H1 (cell line): Measurements from ENCODE around the gene SI. TPM values are rescaled to one million over a fixed set of nuclear protein-coding genes. Genes with fewer than 3 reads are reported as not detected.

ENCODE experiments used
- CTCF ChIA-PET: fragments of 300-600 bp; sonication (Branson Sonifier 250); formaldehyde crosslinking; loops from one replicate; lab custom pipeline; 2021; ENCODE audit not compliant: partially characterized antibody; lab: Charles Lee
- POLR2A ChIA-PET: fragments of 300-600 bp; sonication (Branson Sonifier 250); formaldehyde crosslinking; loops from one replicate; lab custom pipeline; 2021; ENCODE audit warnings: inconsistent platforms; ENCODE audit not compliant: partially characterized antibody; lab: Charles Lee
- DNase-seq, 2 experiments: peaks; one replicate each; pipeline versions ENCODE4 v3.0.0 to v3.0.0-alpha.2; 2010 to 2022; ENCODE audit warnings: low spot score in 2 of 2, low read depth in 1 of 2, mixed read lengths in 1 of 2
- FAIRE-seq: peaks from 2 replicates; lab custom pipeline; 2011; peaks lifted over from hg19 to GRCh38; lab: Jason Lieb, UNC
- H2AFZ ChIP-seq: 2 replicates; pipeline ENCODE4 v1.8.1; 2012; ENCODE audit warnings: low read length, inconsistent platforms
- H2AK5ac ChIP-seq: 2 replicates; pipeline ENCODE4 v1.6.1; 2013; ENCODE audit warnings: low read depth, low read length
- H2BK120ac ChIP-seq: replicated peaks from 2 replicates; pipeline ENCODE3; 2013; ENCODE audit warnings: low read depth, low read length, inconsistent platforms
- H2BK12ac ChIP-seq: 2 replicates; pipeline ENCODE4 v1.6.1; 2013; ENCODE audit warnings: low read depth, low read length
- H2BK15ac ChIP-seq: 2 replicates; pipeline ENCODE4 v1.6.1; 2013; ENCODE audit warnings: low read length
- H2BK20ac ChIP-seq: 2 replicates; pipeline ENCODE4 v1.6.1; 2013; ENCODE audit warnings: low read length
- H2BK5ac ChIP-seq: 2 replicates; pipeline ENCODE4 v1.6.1; 2013; ENCODE audit warnings: low read depth, low read length
- H3K14ac ChIP-seq: 2 replicates; pipeline ENCODE4 v1.6.1; 2013; ENCODE audit warnings: inconsistent platforms; ENCODE audit not compliant: insufficient read length
- H3K18ac ChIP-seq: 2 replicates; pipeline ENCODE4 v1.6.1; 2013; ENCODE audit warnings: low read length; ENCODE audit errors: extremely low read depth
- H3K23ac ChIP-seq: 2 replicates; pipeline ENCODE4 v1.6.1; 2013; ENCODE audit warnings: inconsistent platforms; ENCODE audit not compliant: insufficient read length
- H3K23me2 ChIP-seq: 2 replicates; pipeline ENCODE4 v1.6.1; 2013; ENCODE audit warnings: low read depth, low read length
- H3K27ac ChIP-seq: 2 replicates; pipeline ENCODE4 v1.6.1; 2011; ENCODE audit warnings: low read depth, low read length, inconsistent platforms
- H3K27me3 ChIP-seq, 4 experiments: replicated peaks in 1 of 4; 1 replicate in 1 of 4; 2 replicates in 3 of 4; pipeline versions ENCODE4 v1.6.1 to v1.8.1; 2011 to 2013; ENCODE audit warnings: low read length in 3 of 4, mild to moderate bottlenecking in 3 of 4, inconsistent platforms in 2 of 4, mixed read lengths in 2 of 4, moderate library complexity in 1 of 4; ENCODE audit not compliant: control insufficient read depth in 3 of 4, insufficient read depth in 3 of 4; ENCODE audit errors: extremely low read depth in 1 of 4
- H3K36me3 ChIP-seq, 4 experiments: 2 replicates each; pipeline versions ENCODE4 v1.6.1 to v1.8.1; 2011 to 2013; ENCODE audit warnings: mild to moderate bottlenecking in 4 of 4, low read length in 3 of 4, moderate library complexity in 2 of 4, control low read depth in 1 of 4, inconsistent platforms in 1 of 4; ENCODE audit not compliant: insufficient read depth in 4 of 4, control insufficient read depth in 2 of 4
- H3K4ac ChIP-seq: replicated peaks from 2 replicates; pipeline ENCODE3; 2013; ENCODE audit warnings: low read length, low read depth, mixed read lengths, inconsistent platforms; ENCODE audit not compliant: insufficient read length
- H3K4me1 ChIP-seq, 4 experiments: replicated peaks in 1 of 4; 1 replicate in 1 of 4; 2 replicates in 3 of 4; pipeline versions ENCODE4 v1.6.1 to v1.8.1; 2011 to 2013; ENCODE audit warnings: low read length in 3 of 4, inconsistent platforms in 2 of 4, mixed read lengths in 1 of 4; ENCODE audit not compliant: insufficient read depth in 4 of 4, control insufficient read depth in 3 of 4
- H3K4me2 ChIP-seq, 2 experiments: 2 replicates each; pipeline versions ENCODE4 v1.6.1 to v1.8.1; 2011 to 2013; ENCODE audit warnings: low read depth in 2 of 2, low read length in 2 of 2, control low read depth in 1 of 2, inconsistent platforms in 1 of 2, mild to moderate bottlenecking in 1 of 2; ENCODE audit not compliant: insufficient read depth in 1 of 2
- H3K4me3 ChIP-seq, 4 experiments: fragments of 200-600, 300-600 bp in 1 of 4; sonication (generic), shearing (Covaris generic), sonication (Bioruptor Twin) in 1 of 4; 2 replicates each; pipeline versions ENCODE4 v1.5.1 to v1.8.1; 2011 to 2016; ENCODE audit warnings: low read length in 4 of 4, low read depth in 3 of 4, control low read depth in 2 of 4, inconsistent platforms in 2 of 4, mild to moderate bottlenecking in 2 of 4, mixed read lengths in 1 of 4, moderate library complexity in 1 of 4; ENCODE audit not compliant: insufficient read depth in 2 of 4; ENCODE audit errors: extremely low read depth in 1 of 4
- H3K56ac ChIP-seq: replicated peaks from 2 replicates; pipeline ENCODE3; 2013; ENCODE audit warnings: low read depth, mild to moderate bottlenecking, mixed read lengths, low read length, inconsistent platforms; ENCODE audit not compliant: insufficient read length
- H3K79me1 ChIP-seq: 2 replicates; pipeline ENCODE4 v1.6.1; 2013; ENCODE audit warnings: low read depth, low read length, control low read depth
- H3K79me2 ChIP-seq, 2 experiments: 2 replicates each; pipeline versions ENCODE4 v1.6.1 to v1.8.1; 2012 to 2013; ENCODE audit warnings: low read length in 2 of 2, mild to moderate bottlenecking in 2 of 2, inconsistent platforms in 1 of 2; ENCODE audit not compliant: insufficient read depth in 2 of 2, control insufficient read depth in 1 of 2
- H3K9ac ChIP-seq, 4 experiments: replicated peaks in 1 of 4; 1 replicate in 1 of 4; 2 replicates in 3 of 4; pipeline versions ENCODE4 v1.6.1 to v1.8.1; 2011 to 2013; ENCODE audit warnings: low read depth in 3 of 4, low read length in 3 of 4, control low read depth in 2 of 4, mild to moderate bottlenecking in 2 of 4, moderate library complexity in 2 of 4, inconsistent platforms in 1 of 4; ENCODE audit errors: extremely low read depth in 1 of 4
- H3K9me3 ChIP-seq, 2 experiments: 2 replicates each; pipeline versions ENCODE4 v1.6.1 to v1.8.1; 2012 to 2013; ENCODE audit warnings: mild to moderate bottlenecking in 2 of 2, moderate library complexity in 2 of 2, control low read depth in 1 of 2, inconsistent platforms in 1 of 2, low read depth in 1 of 2, low read length in 1 of 2, mixed read lengths in 1 of 2; ENCODE audit not compliant: insufficient read depth in 2 of 2
- H4K20me1 ChIP-seq, 2 experiments: replicated peaks in 1 of 2; 2 replicates each; pipeline versions ENCODE3 to v1.8.1; 2011 to 2013; ENCODE audit warnings: inconsistent platforms in 2 of 2, low read length in 2 of 2, mild to moderate bottlenecking in 1 of 2; ENCODE audit not compliant: insufficient read depth in 2 of 2, control insufficient read depth in 1 of 2
- H4K5ac ChIP-seq: 2 replicates; pipeline ENCODE4 v1.6.1; 2013; ENCODE audit warnings: low read length, low read depth, mixed read lengths, inconsistent platforms; ENCODE audit not compliant: insufficient read length
- H4K8ac ChIP-seq: 2 replicates; pipeline ENCODE4 v1.8.0; 2013; ENCODE audit warnings: mild to moderate bottlenecking, moderate library complexity, low read length, inconsistent platforms; ENCODE audit not compliant: insufficient read depth; ENCODE audit errors: extremely low read depth
- H4K91ac ChIP-seq: replicated peaks from 2 replicates; pipeline ENCODE3; 2013; ENCODE audit warnings: low read length, mixed read lengths, inconsistent platforms; ENCODE audit not compliant: insufficient read length
- BACH1 ChIP-seq: IDR thresholded peaks from 2 replicates; pipeline ENCODE4 v1.6.1; 2012; ENCODE audit warnings: low read length, improper control_type of control experiment
- CBX5 ChIP-seq: fragments of 300-800, 300-1000 bp; sonication (generic); IDR thresholded peaks from 2 replicates; pipeline ENCODE4 v1.7.1; 2016; ENCODE audit warnings: antibody characterized with exemption, low read length, low read depth
- CHD1 ChIP-seq: IDR thresholded peaks from 2 replicates; pipeline ENCODE4 v1.6.1; 2012; ENCODE audit warnings: low read depth, low read length, improper control_type of control experiment
- KDM5A ChIP-seq: fragments of 200-600 bp; IDR thresholded peaks from 2 replicates; pipeline ENCODE4 v1.7.1; 2012; ENCODE audit warnings: mild to moderate bottlenecking, low read length, inconsistent platforms, mixed read lengths
- NANOG ChIP-seq: IDR thresholded peaks from 2 replicates; pipeline ENCODE4 v1.6.1; 2011; ENCODE audit warnings: low read length, low read depth, mild to moderate bottlenecking, inconsistent platforms; ENCODE audit not compliant: insufficient read depth, poor library complexity, severe bottlenecking
- RNF2 ChIP-seq: fragments of 200-900, 300-1000 bp; sonication (generic); IDR thresholded peaks from 2 replicates; pipeline ENCODE4 v1.7.1; 2016; ENCODE audit warnings: borderline replicate concordance, low read depth, mild to moderate bottlenecking, antibody characterized with exemption, low read length; ENCODE audit not compliant: poor library complexity, severe bottlenecking; ENCODE audit errors: missing control alignments
- TBP ChIP-seq: IDR thresholded peaks from 2 replicates; pipeline ENCODE4 v1.6.1; 2011; ENCODE audit warnings: low read depth, low read length, improper control_type of control experiment
- USF2 ChIP-seq: IDR thresholded peaks from 2 replicates; pipeline ENCODE4 v1.6.1; 2011; ENCODE audit warnings: low read length, improper control_type of control experiment
- polyA plus RNA-seq, 7 experiments: library from polyadenylated mRNA; depleted of rRNA in 3 of 7; stranded (reverse) in 5 of 7; unstranded in 2 of 7; fragments of >200 nt in 5 of 7; fragments of 200-250 nt in 2 of 7; gene quantifications; 1 replicate in 5 of 7; 2 replicates in 1 of 7; 4 replicates in 1 of 7; pipeline versions ENCODE4 v1.2.1 to v1.2.3, GENCODE V29; 2011 to 2013; ENCODE audit warnings: missing spikeins in 2 of 7, mixed read lengths in 2 of 7
- total RNA-seq: library from RNA; stranded (reverse); fragmentation: NEBNext Ultra II Directional; extraction: Animal tissue kit (Norgen Biotek cat#: 25700); gene quantifications from 2 replicates; pipeline ENCODE4 v1.2.1, GENCODE V29; 2021
- TF ChIP-seq, protein P1 (sequence below): IDR thresholded peaks from 2 replicates; pipeline ENCODE4 v1.6.1; 2012; ENCODE audit warnings: inconsistent platforms

SI gene
- total and polyA plus RNA-seq, 2 of the 8 experiments (the other 6 are each of a cell fraction or from before 2014, with no cell fraction given): not detected

DNA sequence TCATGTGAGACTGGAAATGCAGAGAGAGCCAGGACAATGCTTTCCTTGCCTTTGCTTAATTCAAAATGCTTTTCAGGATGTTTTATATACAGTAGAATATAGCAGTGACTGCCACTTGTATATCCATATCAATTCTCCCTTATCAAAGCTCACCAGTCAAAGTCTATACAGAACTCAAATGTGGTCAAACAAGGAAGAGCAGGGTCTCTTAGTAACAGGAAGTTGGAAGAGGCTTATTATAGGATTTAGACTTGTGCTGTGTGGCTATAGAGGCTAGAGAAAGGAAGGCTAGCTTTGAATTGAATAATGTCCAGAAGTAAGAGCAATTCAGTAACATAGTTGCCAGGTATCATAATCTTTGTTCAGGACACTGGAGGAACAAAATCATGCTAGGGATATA, 4.4 kb upstream of the SI start:
- CTCF ChIA-PET: interaction anchor here (1.1 kb wide), 1 partner anchor 12 kb away, joined by 3 read pairs; no protein-coding TSS in a partner anchor

More for the DNA sequence above, 4.4 kb upstream of the SI start:
- Histone ChIP-seq H3K23ac (no peak overlapping the region), H2BK20ac (no peak overlapping the region), H3K23me2 (no peaks in the 10 kb centered on the region), H3K9me3 (no peaks in the 10 kb centered on the region), H3K4me1 (no peaks in the 10 kb centered on the region), H3K27ac (no peak overlapping the region), H3K27me3 (no peaks in the 10 kb centered on the region), H2AFZ (no peak overlapping the region), H3K14ac (no peak overlapping the region), H4K5ac (no peak overlapping the region), H2BK120ac (no peak overlapping the region), H3K9ac (no peak overlapping the region), H4K8ac (no peak overlapping the region), H2BK5ac (no peak overlapping the region), H4K91ac (no peak overlapping the region), H3K56ac (no peak overlapping the region), H3K4ac (no peak overlapping the region), H2BK12ac (no peak overlapping the region), H3K4me3 (no peak overlapping the region), H3K18ac (no peak overlapping the region), H3K79me2 (no peaks in the 10 kb centered on the region), H3K36me3 (no peaks in the 10 kb centered on the region), H2BK15ac (no peak overlapping the region), H4K20me1 (no peaks in the 10 kb centered on the region), H3K79me1 (no peaks in the 10 kb centered on the region), H2AK5ac (no peak overlapping the region), H3K4me2 (no peak overlapping the region)
- no peak for DNase-seq
- no peak for TF ChIP-seq USF2
- TF ChIP-seq, protein P1, sequence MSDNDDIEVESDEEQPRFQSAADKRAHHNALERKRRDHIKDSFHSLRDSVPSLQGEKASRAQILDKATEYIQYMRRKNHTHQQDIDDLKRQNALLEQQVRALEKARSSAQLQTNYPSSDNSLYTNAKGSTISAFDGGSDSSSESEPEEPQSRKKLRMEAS: no peak
- no peak for TF ChIP-seq RNF2
- no peak for TF ChIP-seq CHD1
- TF ChIP-seq BACH1: no peak
- TF ChIP-seq NANOG: no peak
- TF ChIP-seq KDM5A: no peak
- TF ChIP-seq CBX5: no peak
- no peak for TF ChIP-seq TBP
- POLR2A ChIA-PET: no interaction called here
- no peak for FAIRE-seq
